Measurements from ENCODE around the gene SH3PXD2B. TPM values are rescaled to one million over a fixed set of nuclear protein-coding genes. Genes with fewer than 3 reads are reported as not detected.
A peak's percentile ranks its signal among the peaks of the same experiment; 100 is the strongest.

SH3PXD2B gene
- total RNA-seq, 2 experiments from 2014 or later: 0.60 to 0.95 TPM

DNA sequence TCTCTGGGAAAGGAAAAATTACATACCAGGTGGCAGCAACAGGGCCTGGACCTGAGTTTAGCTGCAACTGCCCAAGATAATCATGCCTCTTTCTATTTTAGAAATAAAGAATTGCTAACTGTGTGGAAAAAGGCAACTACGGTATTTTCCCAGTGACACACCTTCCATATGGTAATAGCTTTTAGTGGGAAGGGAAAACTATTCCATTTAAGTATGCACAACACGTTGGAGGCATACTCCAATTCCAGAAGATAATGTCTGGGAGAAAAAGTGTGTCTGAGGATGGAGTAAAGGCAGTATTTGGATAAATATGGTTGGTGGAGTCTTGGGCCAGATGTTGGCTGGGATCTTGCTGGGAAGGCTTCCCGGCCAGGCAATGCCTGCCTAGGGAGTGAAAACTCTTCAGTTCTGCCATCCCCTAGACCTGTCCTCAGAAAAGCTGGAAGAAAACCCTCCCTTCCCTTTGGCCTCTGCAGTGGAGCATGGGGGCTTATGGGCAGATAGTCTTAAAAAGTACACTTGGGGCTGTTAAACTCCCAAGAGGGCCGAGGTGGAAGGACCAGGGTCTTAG, 40.6 kb downstream of the SH3PXD2B start:
- DNase-seq (no peak), ATAC-seq (ENCODE audit: poor library complexity) (no peak)
- H3K4me1 Mint-ChIP-seq (ENCODE audit: low read depth): no peaks in the 10 kb centered on the region
- ChIA-PET POLR2A (no interaction called here), CTCF (no interaction called here)
- TF ChIP-seq CTCF (IDR thresholded peaks at IDR 0.05): no peak
- H3K9me3 Mint-ChIP-seq: no peaks in the 10 kb centered on the region
- intact Hi-C loops (cut with DNase I, micrococcal nuclease): no loop called here
- Histone ChIP-seq H3K4me3 (ENCODE audit: low read length) (no peak overlapping the region), H3K36me3 (ENCODE audit: insufficient read depth, low read length) (no peaks in the 10 kb centered on the region), H3K27me3 (ENCODE audit: control insufficient read depth in 1 of 2, insufficient read depth in 2 of 2, low read length in 2 of 2) (no peaks in the 10 kb centered on the region), H3K4me1 (ENCODE audit: insufficient read depth, low read length) (no peaks in the 10 kb centered on the region), H3K27ac (ENCODE audit: low read depth in 1 of 2, low read length in 2 of 2) (no peak overlapping the region), H3K9me3 (ENCODE audit: control insufficient read depth in 1 of 2, insufficient read depth in 1 of 2, low read length in 2 of 2) (peaks cover 0 to 5% of the 10 kb centered on the region in 2 experiments)
- H3K4me3 Mint-ChIP-seq: no peak overlapping the region
- H3K36me3 Mint-ChIP-seq (ENCODE audit: low read depth): no peaks in the 10 kb centered on the region
- no peak overlapping the region for H3K27ac Mint-ChIP-seq
- H3K27me3 Mint-ChIP-seq: peaks cover 6% of the 10 kb centered on the region

- POLR2A ChIA-PET: no interaction called here
Measured at GRCh38 chr5:172412724-172413286, 41.5 kb downstream of the SH3PXD2B start.

GRCh38 chr5:172411484-172412072, 42.7 kb downstream of the SH3PXD2B start:
- H3K4me3 ChIP-seq (ENCODE audit: low read length): no peak overlapping the region
- intact Hi-C loops (cut with DNase I, micrococcal nuclease): no loop called here
- ATAC-seq (ENCODE audit: poor library complexity): no peak
- Mint-ChIP-seq H3K27ac (no peak overlapping the region), H3K9me3 (no peaks in the 10 kb centered on the region), H3K4me3 (no peak overlapping the region), H3K27me3 (peaks cover 6% of the 10 kb centered on the region), H3K4me1 (ENCODE audit: low read depth) (no peaks in the 10 kb centered on the region), H3K36me3 (ENCODE audit: low read depth) (no peaks in the 10 kb centered on the region)
- ChIA-PET POLR2A (no interaction called here), CTCF (no interaction called here)
- no peaks in the 10 kb centered on the region for H3K4me1 ChIP-seq (ENCODE audit: insufficient read depth, low read length)
- TF ChIP-seq CTCF (IDR thresholded peaks at IDR 0.05): no peak
- no peak overlapping the region for H3K27ac ChIP-seq (ENCODE audit: low read depth in 1 of 2, low read length in 2 of 2)
- H3K27me3 ChIP-seq (ENCODE audit: control insufficient read depth in 1 of 2, insufficient read depth in 2 of 2, low read length in 2 of 2): no peaks in the 10 kb centered on the region
- no peaks in the 10 kb centered on the region for H3K36me3 ChIP-seq (ENCODE audit: insufficient read depth, low read length)
- peaks cover 0 to 5% of the 10 kb centered on the region in 2 experiments for H3K9me3 ChIP-seq (ENCODE audit: control insufficient read depth in 1 of 2, insufficient read depth in 1 of 2, low read length in 2 of 2)
- DNase-seq: peak in 2 of 14 experiments; percentile 32 to 46

More at GRCh38 chr5:172412724-172413286, 41.5 kb downstream of the SH3PXD2B start:
- H3K4me3 ChIP-seq (ENCODE audit: low read length): no peak overlapping the region
- Mint-ChIP-seq H3K27ac (no peak overlapping the region), H3K9me3 (no peaks in the 10 kb centered on the region), H3K4me3 (no peak overlapping the region), H3K4me1 (ENCODE audit: low read depth) (no peaks in the 10 kb centered on the region), H3K27me3 (peaks cover 6% of the 10 kb centered on the region), H3K36me3 (ENCODE audit: low read depth) (no peaks in the 10 kb centered on the region)
- TF ChIP-seq CTCF (IDR thresholded peaks at IDR 0.05): no peak
- no peaks in the 10 kb centered on the region for H3K36me3 ChIP-seq (ENCODE audit: insufficient read depth, low read length)
- H3K27me3 ChIP-seq (ENCODE audit: control insufficient read depth in 1 of 2, insufficient read depth in 2 of 2, low read length in 2 of 2): no peaks in the 10 kb centered on the region
- peaks cover 0 to 5% of the 10 kb centered on the region in 2 experiments for H3K9me3 ChIP-seq (ENCODE audit: control insufficient read depth in 1 of 2, insufficient read depth in 1 of 2, low read length in 2 of 2)
- no peak overlapping the region for H3K27ac ChIP-seq (ENCODE audit: low read depth in 1 of 2, low read length in 2 of 2)
- ATAC-seq (ENCODE audit: poor library complexity) (no peak), DNase-seq (peak in 3 of 14 experiments; percentile 4 to 65 (median 57))
- CTCF ChIA-PET: no interaction called here
- H3K4me1 ChIP-seq (ENCODE audit: insufficient read depth, low read length): no peaks in the 10 kb centered on the region
- intact Hi-C loops (cut with DNase I, micrococcal nuclease): no loop called here

Data from CD4-positive, alpha-beta T cell (primary cell).